Fibroblast of lung (primary cell): Measurements from ENCODE around the gene CCDC102B. TPM values are rescaled to one million over a fixed set of nuclear protein-coding genes. Genes with fewer than 3 reads are reported as not detected.

Experiments
- DNase-seq, 2 donors: peaks; one replicate each; pipeline versions ENCODE4 v3.0.0 to v3.0.0-alpha.2; 2010; ENCODE audit warnings: low read depth in 2 of 2
- H2AFZ ChIP-seq: 2 replicates; pipeline ENCODE4 v1.5.1; 2012; ENCODE audit warnings: low read length, control low read depth, inconsistent platforms
- H3K27ac ChIP-seq: 2 replicates; pipeline ENCODE4 v1.5.1; 2011; ENCODE audit warnings: low read length, control low read depth; ENCODE audit not compliant: insufficient read depth
- H3K27me3 ChIP-seq: 2 replicates; pipeline ENCODE4 v1.5.1; 2011; ENCODE audit warnings: mild to moderate bottlenecking, low read length; ENCODE audit not compliant: control insufficient read depth, insufficient read depth
- H3K36me3 ChIP-seq: 2 replicates; pipeline ENCODE4 v1.5.1; 2011; ENCODE audit warnings: low read length; ENCODE audit not compliant: control insufficient read depth, insufficient read depth
- H3K4me1 ChIP-seq: 2 replicates; pipeline ENCODE4 v1.5.1; 2011; ENCODE audit warnings: low read length; ENCODE audit not compliant: control insufficient read depth, insufficient read depth; ENCODE audit errors: extremely low read depth
- H3K4me2 ChIP-seq: 2 replicates; pipeline ENCODE4 v1.5.1; 2011; ENCODE audit warnings: low read length, control low read depth; ENCODE audit not compliant: insufficient read depth; ENCODE audit errors: extremely low read depth
- H3K4me3 ChIP-seq, 4 experiments: fragments of 200-600 bp in 1 of 4; sonication (generic) in 1 of 4; replicated peaks in 1 of 4; 2 replicates each; pipeline ENCODE4 v1.5.1; 2011 to 2016; ENCODE audit warnings: low read length in 4 of 4, low read depth in 3 of 4, mild to moderate bottlenecking in 3 of 4, control low read depth in 2 of 4, inconsistent platforms in 1 of 4, mixed read lengths in 1 of 4; ENCODE audit not compliant: insufficient read depth in 1 of 4; ENCODE audit errors: control extremely low read depth in 1 of 4
- H3K79me2 ChIP-seq: 2 replicates; pipeline ENCODE4 v1.5.1; 2012; ENCODE audit warnings: mild to moderate bottlenecking, low read length, inconsistent platforms; ENCODE audit not compliant: control insufficient read depth, insufficient read depth
- H3K9ac ChIP-seq: 2 replicates; pipeline ENCODE4 v1.5.1; 2011; ENCODE audit warnings: mild to moderate bottlenecking, low read length, control low read depth; ENCODE audit not compliant: insufficient read depth
- H3K9me3 ChIP-seq: 2 replicates; pipeline ENCODE4 v1.5.1; 2012; ENCODE audit warnings: low read depth, low read length; ENCODE audit not compliant: control insufficient read depth, insufficient read depth
- H4K20me1 ChIP-seq: 2 replicates; pipeline ENCODE4 v1.5.1; 2011; ENCODE audit warnings: low read length; ENCODE audit not compliant: control insufficient read depth, insufficient read depth; ENCODE audit errors: extremely low read depth
- CTCF ChIP-seq, 2 donors: IDR thresholded peaks in 1 of 2; conservative IDR thresholded peaks in 1 of 2; 1 replicate in 1 of 2; 2 replicates in 1 of 2; pipeline ENCODE4 v1.5.1; 2011 to 2012; ENCODE audit warnings: low read length in 2 of 2, control low read depth in 1 of 2, inconsistent platforms in 1 of 2, low read depth in 1 of 2, mild to moderate bottlenecking in 1 of 2
- EZH2 ChIP-seq: IDR thresholded peaks from 2 replicates; pipeline ENCODE4 v1.5.1; 2012; ENCODE audit warnings: low read length, control low read depth, mild to moderate bottlenecking; ENCODE audit errors: missing control alignments
- polyA plus RNA-seq, 2 donors: library from polyadenylated mRNA; depleted of rRNA in 1 of 2; stranded (reverse) in 1 of 2; unstranded in 1 of 2; fragments of >200 nt; gene quantifications; 2 replicates each; pipeline ENCODE4 v1.2.1, GENCODE V29; 2011 to 2012; ENCODE audit warnings: missing spikeins in 1 of 2
- total RNA-seq: library from RNA; depleted of rRNA; stranded (reverse); fragments of >200 nt; gene quantifications from 2 replicates; pipeline ENCODE4 v1.2.1, GENCODE V29; 2014

CCDC102B gene
- total and polyA plus RNA-seq, 2 donors (not counting 1 experiment from before 2014, with no cell fraction given) = 33.7 to 35.3 TPM

- Histone ChIP-seq H3K4me2 (no peak overlapping the region), H2AFZ (no peak overlapping the region), H3K4me3 (no peak overlapping the region), H4K20me1 (no peaks in the 10 kb centered on the region), H3K9ac (no peak overlapping the region), H3K9me3 (no peaks in the 10 kb centered on the region), H3K4me1 (no peaks in the 10 kb centered on the region), H3K79me2 (no peaks in the 10 kb centered on the region), H3K27ac (no peak overlapping the region), H3K36me3 (no peaks in the 10 kb centered on the region), H3K27me3 (no peaks in the 10 kb centered on the region)
- DNase-seq = peak in 1 of 2 donors; percentile 44
- TF ChIP-seq EZH2 (no peak), CTCF (conservative IDR thresholded peaks at IDR 0.05 in 1 of 2, IDR thresholded peaks at IDR 0.05 in 1 of 2; ENCODE audit: low read depth in 1 of 2, low read length in 2 of 2) (no peak)
Observed at GRCh38 chr18:68763083-68763482, 34.8 kb upstream of the CCDC102B start.

- no peak overlapping the region for H3K9ac ChIP-seq
- H3K36me3 ChIP-seq = no peaks in the 10 kb centered on the region
- no peaks in the 10 kb centered on the region for H4K20me1 ChIP-seq
- H3K27me3 ChIP-seq = no peaks in the 10 kb centered on the region
- no peaks in the 10 kb centered on the region for H3K4me1 ChIP-seq
- no peak for TF ChIP-seq EZH2
- no peak overlapping the region for H2AFZ ChIP-seq
- no peak overlapping the region for H3K4me3 ChIP-seq
- peak; percentile 7 to 44 for DNase-seq
- H3K9me3 ChIP-seq = no peaks in the 10 kb centered on the region
- no peak overlapping the region for H3K27ac ChIP-seq
- H3K79me2 ChIP-seq = no peaks in the 10 kb centered on the region
- H3K4me2 ChIP-seq = no peak overlapping the region
Observed at GRCh38 chr18:68764016-68764415, 33.9 kb upstream of the CCDC102B start.

- H4K20me1 ChIP-seq = no peaks in the 10 kb centered on the region
- no peaks in the 10 kb centered on the region for H3K27me3 ChIP-seq
- H3K79me2 ChIP-seq = no peaks in the 10 kb centered on the region
- H3K4me3 ChIP-seq = no peak overlapping the region
- H3K9me3 ChIP-seq = no peaks in the 10 kb centered on the region
- H3K36me3 ChIP-seq = no peaks in the 10 kb centered on the region
- H3K27ac ChIP-seq = no peak overlapping the region
- H3K9ac ChIP-seq = no peak overlapping the region
- peak in 1 of 2 donors; percentile 34 for DNase-seq
- H3K4me1 ChIP-seq = no peaks in the 10 kb centered on the region
- H2AFZ ChIP-seq = no peak overlapping the region
- no peak for TF ChIP-seq CTCF (conservative IDR thresholded peaks at IDR 0.05 in 1 of 2, IDR thresholded peaks at IDR 0.05 in 1 of 2; ENCODE audit: low read depth in 1 of 2, low read length in 2 of 2)
- TF ChIP-seq EZH2 = no peak
- no peak overlapping the region for H3K4me2 ChIP-seq
Observed at GRCh38 chr18:68766433-68766832, 31.4 kb upstream of the CCDC102B start.
